22Rv1 (cell line): Measurements from ENCODE around the gene BBIP1.

Source experiments
- H3K27ac ChIP-seq: fragments of 450-650 bp; 2 replicates; pipeline ENCODE4 v1.5.1; 2017
- CTCF ChIP-seq: fragments of 450-650 bp; IDR thresholded peaks from 2 replicates; pipeline ENCODE4 v1.5.1; 2017; ENCODE audit warnings: mild to moderate bottlenecking
- ZFX ChIP-seq: fragments of 450-650 bp; IDR thresholded peaks from 2 replicates; pipeline ENCODE4 v1.6.1; 2017; ENCODE audit warnings: antibody characterized with exemption, borderline replicate concordance

BBIP1 gene

GRCh38 chr10:110897184-110897583, 21.8 kb downstream of the BBIP1 start:
- no peak for TF ChIP-seq CTCF
- TF ChIP-seq ZFX: no peak
- peak overlapping the region; percentile 23; the same call in 1 of the 2 replicates for H3K27ac ChIP-seq

- TF ChIP-seq ZFX (no peak), CTCF (peak; percentile 76)
- no peak overlapping the region for H3K27ac ChIP-seq
Measured at GRCh38 chr10:110893559-110894179, 25.3 kb downstream of the BBIP1 start.

GRCh38 chr10:110892602-110893288, 26.2 kb downstream of the BBIP1 start:
- no peak overlapping the region for H3K27ac ChIP-seq
- TF ChIP-seq CTCF: no peak
- TF ChIP-seq ZFX: no peak

GRCh38 chr10:110887560-110887959, 31.4 kb downstream of the BBIP1 start:
- TF ChIP-seq ZFX (no peak), CTCF (no peak)
- no peak overlapping the region for H3K27ac ChIP-seq

- TF ChIP-seq CTCF: no peak
- no peak for TF ChIP-seq ZFX
- H3K27ac ChIP-seq: peak overlapping the region; percentile 22; the same call in 1 of the 2 replicates
Measured at GRCh38 chr10:110885932-110886674, 32.9 kb downstream of the BBIP1 start.

GRCh38 chr10:110883924-110884323, 35.1 kb downstream of the BBIP1 start:
- TF ChIP-seq ZFX: no peak
- no peak for TF ChIP-seq CTCF
- H3K27ac ChIP-seq: no peak overlapping the region

- TF ChIP-seq CTCF: no peak
- no peak for TF ChIP-seq ZFX
- H3K27ac ChIP-seq: no peak overlapping the region
Measured at GRCh38 chr10:110881905-110882304, 37.1 kb downstream of the BBIP1 start.
